Activated T-cell treated with anti-CD3 and anti-CD28 coated beads, Interleukin-2, amount 50 U/mL, for 72 hours (primary cell): ENCODE data around the gene KLHDC4. TPM values are rescaled to one million over a fixed set of nuclear protein-coding genes. Genes with fewer than 3 reads are reported as not detected.
"Not testable (repeated sequence)": the region's sequence is repeated elsewhere in the genome, so short reads cannot be mapped to it uniquely, and the experiment has no call there.

Experiments
- ATAC-seq, 2 donors: fragments of 150-1000 bp; cut with Tn5 transposase; replicated peaks in 1 of 2; 2 replicates each; pipeline ENCODE4 v1.10.0; 2021; ENCODE audit warnings: moderate library complexity in 2 of 2, mild to moderate bottlenecking in 1 of 2
- DNase-seq, 2 donors: peaks; one replicate each; pipeline ENCODE4 v3.0.0; 2021 to 2022; ENCODE audit warnings: mixed read lengths in 1 of 2
- H3K27ac Mint-ChIP-seq: one replicate; pipeline ENCODE4 v1.8.0; 2022; ENCODE audit warnings: mild to moderate bottlenecking, moderate library complexity, mixed read lengths
- H3K27me3 Mint-ChIP-seq: one replicate; pipeline ENCODE4 v1.8.0; 2022; ENCODE audit warnings: low read depth, mixed read lengths
- H3K36me3 Mint-ChIP-seq, 2 donors: one replicate each; pipeline ENCODE4 v1.8.0; 2022; ENCODE audit warnings: mixed read lengths in 2 of 2, mild to moderate bottlenecking in 1 of 2; ENCODE audit not compliant: insufficient read depth in 2 of 2
- H3K4me1 Mint-ChIP-seq: one replicate; pipeline ENCODE4 v1.8.0; 2022; ENCODE audit warnings: low read depth, mixed read lengths
- H3K4me3 Mint-ChIP-seq, 2 donors: one replicate each; pipeline ENCODE4 v1.8.0; 2022; ENCODE audit warnings: mild to moderate bottlenecking in 2 of 2, mixed read lengths in 2 of 2, moderate library complexity in 2 of 2
- H3K9me3 Mint-ChIP-seq, 2 donors: one replicate each; pipeline ENCODE4 v1.8.0; 2022; ENCODE audit warnings: mixed read lengths in 2 of 2
- total RNA-seq, 2 donors: library from RNA; stranded (reverse); gene quantifications; one replicate each; pipeline ENCODE4 v1.2.3, GENCODE V29; 2022

KLHDC4 gene
- total RNA-seq, 2 donors from 2014 or later = 85.5 to 108 TPM

DNA sequence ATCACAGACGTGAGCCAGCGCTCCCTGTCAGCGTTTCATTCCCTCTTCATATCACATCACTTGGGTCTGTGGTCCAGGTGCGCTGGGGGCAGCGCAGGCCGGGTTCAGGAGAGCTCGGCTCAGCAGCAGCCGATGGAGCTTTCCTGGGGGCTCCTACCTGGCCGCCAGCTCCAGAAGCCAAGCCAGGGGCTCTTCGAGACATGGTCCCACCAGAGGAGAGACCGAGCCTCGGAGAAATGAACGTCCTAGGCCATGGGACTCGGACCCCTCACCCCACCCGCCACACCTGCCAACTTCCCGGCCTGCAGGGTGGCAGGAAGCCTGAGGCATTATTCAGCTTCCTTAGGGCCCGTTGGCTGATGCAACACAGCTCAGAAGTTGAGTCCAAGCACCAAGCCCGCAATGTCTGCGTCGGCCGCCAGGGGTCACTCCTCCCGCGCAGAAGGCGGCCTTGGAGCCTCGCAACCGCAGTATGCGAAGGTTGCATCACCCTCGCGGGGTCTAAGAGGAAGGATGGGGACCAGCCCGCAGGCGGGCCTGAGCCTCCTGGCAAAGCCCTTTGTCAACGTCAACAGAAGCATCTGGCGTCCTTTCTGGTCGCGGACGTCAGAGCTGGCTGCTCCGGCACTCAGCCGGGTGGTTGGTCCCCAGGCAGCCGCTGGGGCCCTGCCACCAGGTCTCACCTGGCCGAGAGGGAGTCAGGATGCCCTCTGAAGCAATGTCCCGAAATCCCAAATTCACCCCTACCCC, 13.2 kb upstream of the KLHDC4 start:
- no peaks in the 10 kb centered on the region for H3K9me3 Mint-ChIP-seq
- peaks cover 0 to 6% of the 10 kb centered on the region in 2 donors for H3K36me3 Mint-ChIP-seq
- H3K4me1 Mint-ChIP-seq = peaks cover 73% of the 10 kb centered on the region
- peak overlapping the region; percentile 87 to 94 for H3K4me3 Mint-ChIP-seq
- peak; percentile 85 to 88 for ATAC-seq
- no peaks in the 10 kb centered on the region for H3K27me3 Mint-ChIP-seq
- DNase-seq = peak; percentile 97 to 99
- peak overlapping the region; percentile 96 for H3K27ac Mint-ChIP-seq

DNA sequence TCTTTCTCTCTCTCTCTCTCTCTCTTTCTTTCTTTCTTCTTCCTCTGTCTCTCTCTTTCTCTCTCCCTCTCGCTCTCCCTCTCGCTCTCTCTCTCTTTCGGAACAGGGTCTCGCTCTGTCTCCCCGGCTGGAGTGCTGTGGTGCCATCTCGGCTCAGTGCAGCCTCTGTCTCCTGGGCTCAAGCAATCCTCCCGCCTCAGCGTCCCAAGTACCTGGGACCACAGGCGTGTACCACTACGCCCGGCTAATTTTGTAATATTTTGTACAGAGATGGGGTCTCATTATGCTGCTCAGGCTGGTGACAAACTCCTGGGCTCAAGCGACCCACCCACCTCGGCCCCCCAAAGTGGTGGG, 12.7 kb upstream of the KLHDC4 start:
- peak overlapping the region; percentile 87 to 94 for H3K4me3 Mint-ChIP-seq
- ATAC-seq = no peak
- H3K27me3 Mint-ChIP-seq = no peaks in the 10 kb centered on the region
- peaks cover 0 to 6% of the 10 kb centered on the region in 2 donors for H3K36me3 Mint-ChIP-seq
- H3K4me1 Mint-ChIP-seq = peaks cover 73% of the 10 kb centered on the region
- peak; percentile 20 to 27 for DNase-seq
- H3K9me3 Mint-ChIP-seq = no peaks in the 10 kb centered on the region
- peak overlapping the region; percentile 96 for H3K27ac Mint-ChIP-seq

DNA sequence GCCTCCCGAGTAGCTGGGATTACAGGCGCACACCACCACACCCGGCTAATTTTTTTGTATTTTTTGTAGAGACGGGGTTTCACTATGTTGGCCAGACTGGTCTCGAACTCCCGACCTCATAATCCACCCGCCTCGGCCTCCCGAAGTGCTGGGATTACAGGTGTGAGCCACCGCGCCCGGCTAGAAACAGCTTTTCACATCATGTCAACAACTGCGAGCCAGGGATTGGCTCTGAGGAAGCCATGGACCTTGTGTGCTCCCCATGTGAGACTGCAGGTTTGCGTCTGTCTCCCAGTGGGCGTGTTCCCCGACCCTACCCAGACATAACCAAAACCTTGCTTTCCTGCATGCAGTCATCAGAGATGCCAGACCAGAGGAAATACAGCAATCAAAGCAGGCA, 8.1 kb upstream of the KLHDC4 start:
- not testable (repeated sequence) for H3K9me3 Mint-ChIP-seq, H3K27me3 Mint-ChIP-seq, H3K4me3 Mint-ChIP-seq, ATAC-seq, H3K27ac Mint-ChIP-seq, DNase-seq
- H3K4me1 Mint-ChIP-seq = peaks cover 47% of the 10 kb centered on the region
- peaks cover 0 to 15% of the 10 kb centered on the region in 2 donors for H3K36me3 Mint-ChIP-seq

DNA sequence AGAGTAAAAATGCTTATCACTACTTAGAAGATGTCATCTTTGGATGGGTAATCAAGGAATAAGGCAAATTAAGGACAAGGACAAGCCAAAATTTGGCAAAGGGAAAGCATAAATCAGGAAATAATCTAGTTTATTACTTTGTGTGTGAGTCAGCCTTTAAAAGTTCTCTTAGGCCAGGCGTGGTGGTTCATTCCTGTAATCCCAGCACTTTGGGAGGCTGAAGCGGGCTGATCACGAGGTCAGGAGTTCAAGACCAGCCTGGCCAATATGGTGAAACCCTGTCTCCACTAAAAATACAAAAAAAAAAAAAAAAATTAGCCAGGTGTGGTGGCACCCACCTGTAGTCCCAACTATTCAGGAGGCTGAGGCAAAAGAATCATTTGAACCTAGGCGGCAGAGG, 1.7 kb upstream of the KLHDC4 start:
- H3K4me3 Mint-ChIP-seq = peak overlapping the region; percentile 48 to 100
- peaks cover 38% of the 10 kb centered on the region for H3K4me1 Mint-ChIP-seq
- H3K9me3 Mint-ChIP-seq, ATAC-seq, H3K27me3 Mint-ChIP-seq, H3K27ac Mint-ChIP-seq, DNase-seq: not testable (repeated sequence)
- H3K36me3 Mint-ChIP-seq = peaks cover 9 to 27% of the 10 kb centered on the region in 2 donors

DNA sequence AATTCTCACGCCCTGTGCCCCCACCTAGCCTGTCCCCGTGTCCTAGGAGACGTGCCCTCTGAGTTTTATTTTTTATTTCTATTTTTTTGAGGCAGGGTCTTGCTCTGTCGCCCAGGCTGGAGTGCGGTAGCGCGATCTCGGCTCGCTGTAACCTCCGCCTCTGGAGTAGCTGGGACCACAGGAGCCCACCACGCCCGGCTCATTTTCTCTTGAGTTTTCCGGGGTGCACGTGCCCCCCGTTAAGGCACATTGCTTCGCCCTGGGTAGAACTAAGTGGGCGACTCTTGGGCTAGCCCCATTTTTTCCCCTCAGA, 655 bp upstream of the KLHDC4 start:
- peaks cover 11 to 29% of the 10 kb centered on the region in 2 donors for H3K36me3 Mint-ChIP-seq
- H3K9me3 Mint-ChIP-seq = no peaks in the 10 kb centered on the region
- no peaks in the 10 kb centered on the region for H3K27me3 Mint-ChIP-seq
- peak overlapping the region; percentile 96 to 100 for H3K4me3 Mint-ChIP-seq
- ATAC-seq (no peak), DNase-seq (no peak)
- H3K27ac Mint-ChIP-seq = peak overlapping the region; percentile 95
- peaks cover 43% of the 10 kb centered on the region for H3K4me1 Mint-ChIP-seq

DNA sequence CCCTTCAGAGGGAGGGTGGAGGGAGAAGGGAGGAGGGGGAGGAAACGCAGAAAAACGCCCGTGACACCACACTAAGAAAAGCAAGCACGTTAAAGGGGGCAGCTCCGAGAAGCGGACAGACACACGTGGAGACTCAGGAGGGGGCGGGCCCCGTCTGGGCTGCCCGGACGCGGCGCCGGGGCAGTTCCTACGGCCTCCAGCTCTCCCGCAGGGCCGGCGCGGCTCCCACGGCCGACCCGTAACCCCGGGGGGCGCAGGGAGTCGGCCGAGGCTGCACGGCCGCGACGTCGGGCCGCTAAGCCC, 362 bp downstream of the KLHDC4 start:
- peak overlapping the region; percentile 87 for H3K27ac Mint-ChIP-seq
- peaks cover 43% of the 10 kb centered on the region for H3K4me1 Mint-ChIP-seq
- peaks cover 11 to 30% of the 10 kb centered on the region in 2 donors for H3K36me3 Mint-ChIP-seq
- no peaks in the 10 kb centered on the region for H3K9me3 Mint-ChIP-seq
- peak; percentile 53 to 61 for ATAC-seq
- peak overlapping the region; percentile 96 to 100 for H3K4me3 Mint-ChIP-seq
- peak; percentile 31 to 43 for DNase-seq
- H3K27me3 Mint-ChIP-seq = no peaks in the 10 kb centered on the region

DNA sequence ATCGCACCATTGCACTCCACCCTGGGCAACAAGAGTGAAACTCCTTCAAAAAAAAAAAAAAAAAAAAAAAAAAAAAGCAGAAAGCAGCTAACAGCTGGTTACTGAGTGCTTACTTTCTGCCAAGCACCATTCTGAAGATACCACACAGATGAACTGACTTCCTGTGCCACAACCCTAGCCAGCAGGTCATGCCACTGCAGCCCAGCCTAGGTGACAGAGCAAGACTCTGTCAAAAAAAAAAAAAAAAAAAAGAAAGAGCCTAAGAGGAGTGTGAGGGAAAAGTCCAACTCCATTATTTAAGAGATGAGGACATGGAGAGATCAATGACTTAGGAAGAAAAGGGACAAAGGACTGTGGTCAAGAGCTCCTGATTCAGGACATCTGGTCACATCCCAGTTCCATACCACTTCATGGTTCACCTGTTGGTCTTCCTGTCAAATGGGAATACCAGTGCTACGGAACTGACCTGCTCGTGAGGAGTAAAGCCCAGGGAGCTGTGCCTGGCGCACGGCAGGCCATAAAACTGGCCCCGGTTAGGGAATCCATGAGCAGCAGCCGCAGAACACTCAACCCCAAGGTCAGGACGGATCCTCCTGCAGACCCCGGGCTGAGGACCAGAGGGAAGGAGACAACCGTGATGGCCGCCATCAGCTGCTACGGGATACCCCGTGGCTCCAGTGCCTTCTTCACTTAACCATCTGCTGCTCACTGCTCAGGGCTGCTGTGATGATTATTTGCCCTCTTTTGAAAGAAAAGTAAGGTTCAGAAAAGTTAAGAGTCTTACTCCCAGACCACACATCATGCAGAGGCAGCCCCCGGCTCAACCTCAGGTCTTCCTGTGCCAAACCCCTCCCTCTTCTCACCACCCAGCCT, 950 bp downstream of the KLHDC4 start:
- H3K27ac Mint-ChIP-seq = peak overlapping the region; percentile 94
- ATAC-seq = peak in 1 of 2 donors; percentile 37
- H3K9me3 Mint-ChIP-seq = no peaks in the 10 kb centered on the region
- H3K4me3 Mint-ChIP-seq = peak overlapping the region; percentile 96 to 100
- peaks cover 43% of the 10 kb centered on the region for H3K4me1 Mint-ChIP-seq
- peaks cover 11 to 30% of the 10 kb centered on the region in 2 donors for H3K36me3 Mint-ChIP-seq
- H3K27me3 Mint-ChIP-seq = no peaks in the 10 kb centered on the region
- DNase-seq = no peak

DNA sequence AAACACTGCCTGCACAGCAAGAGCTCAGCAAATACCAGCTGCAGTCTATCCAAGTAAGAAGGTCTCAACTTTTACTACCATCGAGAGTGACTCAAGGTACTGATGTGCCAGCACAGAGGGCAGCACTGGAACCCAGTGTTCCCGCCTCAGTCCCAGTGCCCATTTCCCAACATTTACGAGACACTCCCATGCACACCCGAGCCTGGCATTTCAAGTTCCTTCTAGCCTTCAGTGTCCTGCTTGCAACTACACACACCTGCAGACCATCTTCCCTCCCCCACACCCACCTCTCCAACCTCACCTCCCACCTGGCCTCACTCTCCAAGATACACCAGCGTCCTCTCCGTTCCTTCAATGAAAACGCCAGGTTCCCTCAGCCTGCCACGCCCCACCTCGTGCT, 3.2 kb downstream of the KLHDC4 start:
- DNase-seq = no peak
- ATAC-seq = no peak
- Mint-ChIP-seq H3K27ac (peak overlapping the region; percentile 80), H3K4me1 (peaks cover 36% of the 10 kb centered on the region), H3K4me3 (peak overlapping the region; percentile 40 to 51), H3K27me3 (no peaks in the 10 kb centered on the region), H3K36me3 (peaks cover 11 to 33% of the 10 kb centered on the region in 2 donors), H3K9me3 (no peaks in the 10 kb centered on the region)

DNA sequence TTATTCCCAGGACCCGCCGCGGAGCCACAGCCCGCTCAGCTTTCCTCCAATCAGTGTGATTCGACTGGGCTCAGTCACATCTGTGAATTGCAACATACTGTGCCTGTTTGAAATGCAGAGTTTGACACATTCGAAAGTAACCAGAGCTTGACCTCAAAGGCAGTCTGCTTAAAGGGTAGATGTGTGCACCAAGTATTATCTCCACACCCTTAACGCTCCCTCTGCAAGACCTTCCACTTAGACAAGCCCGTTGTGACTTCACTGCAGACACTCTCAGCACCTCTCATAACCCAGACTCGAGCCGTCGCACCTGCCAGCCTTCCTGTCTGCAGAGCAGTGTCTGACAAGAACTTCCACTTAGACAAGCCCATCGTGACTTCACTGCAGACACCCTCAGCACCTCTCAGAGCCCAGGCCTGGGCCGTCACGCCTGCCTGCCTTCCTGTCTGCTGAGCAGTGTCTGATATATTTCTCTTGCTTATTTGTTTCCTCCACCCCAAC, 3.7 kb downstream of the KLHDC4 start:
- ATAC-seq (peak in 1 of 2 donors; percentile 17), DNase-seq (no peak)
- H3K36me3 Mint-ChIP-seq = peaks cover 10 to 34% of the 10 kb centered on the region in 2 donors
- no peaks in the 10 kb centered on the region for H3K27me3 Mint-ChIP-seq
- no peaks in the 10 kb centered on the region for H3K9me3 Mint-ChIP-seq
- H3K4me3 Mint-ChIP-seq = peak overlapping the region; percentile 6 to 51
- H3K4me1 Mint-ChIP-seq = peaks cover 36% of the 10 kb centered on the region
- peak overlapping the region; percentile 80 for H3K27ac Mint-ChIP-seq

DNA sequence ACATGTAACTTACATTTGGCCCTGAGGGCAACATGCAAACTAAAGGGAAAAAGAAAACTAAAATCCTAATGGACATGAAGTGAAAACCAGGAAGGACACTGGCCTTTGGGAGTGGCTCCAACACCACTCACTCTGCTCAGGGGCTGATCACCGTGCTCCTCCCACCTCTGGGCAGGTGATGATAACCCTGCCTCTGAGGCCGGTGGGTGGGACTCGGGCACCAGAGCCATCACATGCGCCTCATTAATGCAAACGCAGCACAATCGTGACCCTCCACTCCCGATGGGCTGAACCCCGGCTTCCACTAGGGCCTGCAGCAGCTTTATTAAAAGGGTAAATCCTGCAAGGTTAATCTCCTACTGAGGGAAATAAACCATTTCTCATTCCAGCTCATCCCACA, 4.7 kb downstream of the KLHDC4 start:
- Mint-ChIP-seq H3K4me3 (no peak overlapping the region), H3K9me3 (no peaks in the 10 kb centered on the region), H3K36me3 (peaks cover 10 to 39% of the 10 kb centered on the region in 2 donors), H3K27ac (no peak overlapping the region), H3K27me3 (no peaks in the 10 kb centered on the region), H3K4me1 (peaks cover 35% of the 10 kb centered on the region)
- no peak for ATAC-seq
- no peak for DNase-seq

DNA sequence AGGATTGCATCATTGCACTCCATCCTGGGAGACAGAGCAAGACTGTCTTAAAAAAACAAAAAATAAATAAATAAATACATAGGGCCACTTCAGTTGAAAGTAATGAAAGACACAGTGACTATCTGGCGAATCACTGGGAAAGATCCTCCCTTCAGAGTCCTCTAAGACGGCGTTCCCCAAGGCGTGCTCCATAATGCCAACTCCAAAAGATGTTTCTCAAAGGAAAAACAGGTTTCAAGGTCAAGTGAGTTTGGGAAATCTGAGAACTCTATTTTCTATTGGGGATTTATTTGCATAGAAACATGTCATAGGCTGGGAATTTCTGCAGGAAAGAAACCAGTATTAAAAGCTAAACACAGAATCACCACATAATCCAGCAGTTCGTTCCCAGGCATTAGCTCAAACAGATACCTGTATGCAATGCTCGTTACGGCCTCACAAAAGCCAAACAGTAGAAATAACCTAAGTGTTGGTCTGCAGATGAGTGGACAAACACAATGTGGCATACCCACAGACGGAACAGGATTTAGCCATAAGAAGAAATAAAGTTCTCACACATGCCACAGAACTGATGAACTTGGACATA, 7.9 kb downstream of the KLHDC4 start:
- H3K4me1 Mint-ChIP-seq = peaks cover 16% of the 10 kb centered on the region
- no peak for ATAC-seq

DNA sequence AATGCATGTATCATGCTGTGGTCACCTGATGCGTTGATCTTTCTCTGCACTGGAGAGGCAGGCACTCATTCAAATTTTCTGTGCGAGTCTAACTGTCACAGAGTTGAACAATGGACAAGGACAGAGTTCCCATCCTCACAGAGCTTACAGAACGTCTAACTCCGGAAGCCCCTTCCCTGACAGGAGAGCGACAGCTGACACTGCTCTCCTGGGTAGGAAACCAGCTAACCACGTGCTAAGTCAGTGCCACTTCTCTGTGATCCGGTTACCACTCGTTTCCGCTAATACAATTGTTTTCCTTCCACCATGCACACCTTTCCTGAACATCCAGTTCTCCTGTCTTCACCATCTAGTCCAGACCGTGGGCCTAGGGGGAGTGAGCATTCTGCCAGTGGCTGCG, 11.3 kb downstream of the KLHDC4 start:
- Mint-ChIP-seq H3K4me3 (no peak overlapping the region), H3K27ac (no peak overlapping the region), H3K27me3 (no peaks in the 10 kb centered on the region), H3K9me3 (no peaks in the 10 kb centered on the region), H3K4me1 (peaks cover 6% of the 10 kb centered on the region), H3K36me3 (peaks cover 0 to 40% of the 10 kb centered on the region in 2 donors)
- DNase-seq (no peak), ATAC-seq (no peak)

More for the DNA sequence above, 7.9 kb downstream of the KLHDC4 start:
- Mint-ChIP-seq H3K9me3 (no peaks in the 10 kb centered on the region), H3K4me3 (no peak overlapping the region), H3K27me3 (no peaks in the 10 kb centered on the region), H3K36me3 (peaks cover 5 to 41% of the 10 kb centered on the region in 2 donors), H3K27ac (no peak overlapping the region)
- no peak for DNase-seq
